CD14-positive monocyte (primary cell): ENCODE results near the gene HERC2. TPM values are rescaled to one million over a fixed set of nuclear protein-coding genes. Genes with fewer than 3 reads are reported as not detected.
A peak's percentile ranks its signal among the peaks of the same experiment; 100 is the strongest.

ENCODE experiments used
- DNase-seq, 3 donors: peaks; one replicate each; pipeline ENCODE4 v3.0.0-alpha.2; 2011 to 2022
- H2AFZ ChIP-seq: 2 replicates; pipeline ENCODE4 v1.6.0; 2012; ENCODE audit warnings: mild to moderate bottlenecking, low read depth, low read length, inconsistent platforms; ENCODE audit not compliant: insufficient read depth, poor library complexity, severe bottlenecking
- H3K27ac ChIP-seq, 2 donors: 1 replicate in 1 of 2; 2 replicates in 1 of 2; pipeline ENCODE4 v1.5.1; 2012 to 2013; ENCODE audit warnings: low read length in 2 of 2, control low read depth in 1 of 2, inconsistent platforms in 1 of 2, low read depth in 1 of 2, mild to moderate bottlenecking in 1 of 2
- H3K27me3 ChIP-seq, 2 donors: one replicate each; pipeline versions ENCODE4 v1.6.0 to v1.6.1; 2011 to 2013; ENCODE audit warnings: low read length in 2 of 2; ENCODE audit not compliant: control insufficient read depth in 2 of 2, insufficient read depth in 2 of 2
- H3K36me3 ChIP-seq, 2 donors: replicated peaks in 1 of 2; 1 replicate in 1 of 2; 2 replicates in 1 of 2; pipeline versions ENCODE4 v1.5.1 to v1.6.1; 2012 to 2013; ENCODE audit warnings: low read length in 2 of 2, control low read depth in 1 of 2, inconsistent platforms in 1 of 2, mild to moderate bottlenecking in 1 of 2; ENCODE audit not compliant: insufficient read depth in 2 of 2, control insufficient read depth in 1 of 2
- H3K4me1 ChIP-seq, 2 donors: 1 replicate in 1 of 2; 2 replicates in 1 of 2; pipeline versions ENCODE4 v1.5.1 to v1.6.1; 2012 to 2013; ENCODE audit warnings: low read length in 2 of 2, control low read depth in 1 of 2, inconsistent platforms in 1 of 2, mild to moderate bottlenecking in 1 of 2, moderate library complexity in 1 of 2; ENCODE audit not compliant: insufficient read depth in 2 of 2, control insufficient read depth in 1 of 2
- H3K4me2 ChIP-seq: replicated peaks from 2 replicates; pipeline ENCODE3; 2012; ENCODE audit warnings: low read length, moderate library complexity, mild to moderate bottlenecking; ENCODE audit not compliant: poor library complexity, severe bottlenecking; ENCODE audit errors: extremely low read depth
- H3K4me3 ChIP-seq, 3 experiments: fragments of 200-600 bp in 1 of 3; sonication (generic) in 1 of 3; replicated peaks in 1 of 3; 1 replicate in 2 of 3; 2 replicates in 1 of 3; pipeline ENCODE4 v1.5.1; 2011 to 2013; ENCODE audit warnings: low read length in 3 of 3, mild to moderate bottlenecking in 3 of 3, control low read depth in 2 of 3, low read depth in 2 of 3, inconsistent platforms in 1 of 3, moderate library complexity in 1 of 3
- H3K79me2 ChIP-seq: 2 replicates; pipeline ENCODE4 v1.6.0; 2012; ENCODE audit warnings: mild to moderate bottlenecking, control low read depth, inconsistent platforms, low read length, moderate library complexity; ENCODE audit not compliant: insufficient read depth
- H3K9ac ChIP-seq: 2 replicates; pipeline ENCODE4 v1.6.0; 2017; ENCODE audit warnings: low read length, mild to moderate bottlenecking; ENCODE audit not compliant: insufficient read depth, poor library complexity, severe bottlenecking
- H3K9me3 ChIP-seq, 2 donors: replicated peaks in 1 of 2; 1 replicate in 1 of 2; 2 replicates in 1 of 2; pipeline versions ENCODE4 v1.5.1 to v1.6.1; 2012 to 2013; ENCODE audit warnings: low read length in 2 of 2, control low read depth in 1 of 2; ENCODE audit not compliant: control insufficient read depth in 1 of 2, insufficient read depth in 1 of 2
- H4K20me1 ChIP-seq: 2 replicates; pipeline ENCODE4 v1.6.0; 2012; ENCODE audit warnings: mild to moderate bottlenecking, low read length, control low read depth, moderate library complexity; ENCODE audit not compliant: insufficient read depth
- H3K27ac Mint-ChIP-seq, 7 donors: one replicate each; pipeline ENCODE4 v1.8.0; 2020; ENCODE audit warnings: mild to moderate bottlenecking in 7 of 7, mixed read lengths in 7 of 7, moderate library complexity in 6 of 7, inconsistent platforms in 2 of 7
- H3K27me3 Mint-ChIP-seq, 3 donors: one replicate each; pipeline ENCODE4 v1.8.0; 2021 to 2022; ENCODE audit warnings: low read depth in 3 of 3, mild to moderate bottlenecking in 3 of 3, mixed read lengths in 3 of 3, moderate library complexity in 3 of 3, inconsistent platforms in 1 of 3
- H3K36me3 Mint-ChIP-seq, 2 donors: one replicate each; pipeline ENCODE4 v1.8.0; 2020; ENCODE audit warnings: mixed read lengths in 2 of 2, inconsistent platforms in 1 of 2, mild to moderate bottlenecking in 1 of 2
- H3K4me1 Mint-ChIP-seq: one replicate; pipeline ENCODE4 v1.8.0; 2020; ENCODE audit warnings: mild to moderate bottlenecking, mixed read lengths
- H3K4me3 Mint-ChIP-seq, 2 donors: one replicate each; pipeline ENCODE4 v1.8.0; 2020; ENCODE audit warnings: mild to moderate bottlenecking in 2 of 2, mixed read lengths in 2 of 2, moderate library complexity in 1 of 2
- H3K9me3 Mint-ChIP-seq, 7 donors: one replicate each; pipeline ENCODE4 v1.8.0; 2020 to 2022; ENCODE audit warnings: mixed read lengths in 7 of 7, mild to moderate bottlenecking in 6 of 7, moderate library complexity in 6 of 7, inconsistent platforms in 2 of 7
- WGBS: methylation state at CpG from one replicate; pipeline ENCODE4 v1.1.5; 2013; ENCODE audit warnings: missing lambda C conversion rate; ENCODE audit not compliant: insufficient coverage; 5-methylcytosine and 5-hydroxymethylcytosine counted together
- intact Hi-C, 2 donors: fragments of 100-400 bp; cut with micrococcal nuclease; formaldehyde crosslinking; loops; one replicate each; pipeline versions ENCODE4 v1.15.0 to v1.15.1; 2023
- polyA plus RNA-seq, 3 donors: library from polyadenylated mRNA; depleted of rRNA in 1 of 3; unstranded in 2 of 3; stranded (reverse) in 1 of 3; fragments of 300-500 nt in 2 of 3; fragments of >200 nt in 1 of 3; fragmentation: Illumina TruSeq in 2 of 3; gene quantifications; 1 replicate in 2 of 3; 2 replicates in 1 of 3; pipeline ENCODE4 v1.2.3, GENCODE V29; 2012 to 2021
- TF ChIP-seq, protein P1 (sequence below): fragments of 200-600 bp; IDR thresholded peaks from one replicate; pipeline ENCODE4 v1.8.0; 2022; ENCODE audit warnings: antibody characterized with exemption, mild to moderate bottlenecking

Gene HERC2
- polyA plus RNA-seq, 3 donors: 3.1 to 9.0 (median 4.7) TPM

DNA sequence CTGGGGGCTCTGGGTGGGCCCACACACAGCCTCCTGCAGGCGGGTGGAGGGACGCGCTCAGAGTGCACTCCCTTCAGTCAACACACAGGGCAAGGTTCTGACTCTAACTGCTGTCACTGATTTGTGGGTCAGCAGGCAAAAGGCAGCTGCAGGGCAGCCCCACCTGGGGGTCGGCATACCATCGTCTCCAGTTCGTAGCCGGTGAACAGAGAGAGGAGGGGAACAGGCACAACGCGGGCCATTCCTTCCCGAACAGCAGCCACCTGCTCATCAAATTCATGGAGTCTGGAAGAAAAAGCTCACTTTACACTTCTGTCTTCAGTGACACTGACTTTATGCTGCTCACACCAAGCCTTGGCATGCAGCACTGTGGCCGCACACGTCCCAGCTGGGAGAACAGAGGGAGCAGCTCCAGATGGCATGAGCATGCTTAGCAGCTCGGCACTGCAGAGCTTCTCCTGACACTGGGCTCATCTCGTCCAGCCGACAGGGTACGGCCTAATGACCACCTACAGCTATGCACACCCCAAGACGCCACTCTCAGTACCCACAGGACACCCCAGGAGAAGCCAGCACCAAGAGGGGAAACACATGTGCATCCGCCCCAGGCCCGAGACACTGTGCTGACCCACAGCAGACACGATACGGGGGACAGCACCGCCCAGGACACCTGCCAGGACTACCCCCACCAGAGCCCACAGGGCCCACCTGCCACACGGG is 208.4 kb downstream of the HERC2 start:
- peak overlapping the region in 1 of 7 donors; percentile 26 for H3K27ac Mint-ChIP-seq
- Histone ChIP-seq H3K4me1 (no peaks in the 10 kb centered on the region), H2AFZ (no peak overlapping the region), H4K20me1 (no peaks in the 10 kb centered on the region), H3K9me3 (no peaks in the 10 kb centered on the region), H3K4me2 (no peak overlapping the region), H3K9ac (no peak overlapping the region), H3K4me3 (no peak overlapping the region), H3K36me3 (peaks cover 40 to 61% of the 10 kb centered on the region in 2 donors), H3K79me2 (no peaks in the 10 kb centered on the region), H3K27ac (no peak overlapping the region), H3K27me3 (peaks cover 0 to 4% of the 10 kb centered on the region in 2 donors)
- peaks cover 0 to 3% (median 0%) of the 10 kb centered on the region in 7 donors for H3K9me3 Mint-ChIP-seq
- TF ChIP-seq, protein P1, sequence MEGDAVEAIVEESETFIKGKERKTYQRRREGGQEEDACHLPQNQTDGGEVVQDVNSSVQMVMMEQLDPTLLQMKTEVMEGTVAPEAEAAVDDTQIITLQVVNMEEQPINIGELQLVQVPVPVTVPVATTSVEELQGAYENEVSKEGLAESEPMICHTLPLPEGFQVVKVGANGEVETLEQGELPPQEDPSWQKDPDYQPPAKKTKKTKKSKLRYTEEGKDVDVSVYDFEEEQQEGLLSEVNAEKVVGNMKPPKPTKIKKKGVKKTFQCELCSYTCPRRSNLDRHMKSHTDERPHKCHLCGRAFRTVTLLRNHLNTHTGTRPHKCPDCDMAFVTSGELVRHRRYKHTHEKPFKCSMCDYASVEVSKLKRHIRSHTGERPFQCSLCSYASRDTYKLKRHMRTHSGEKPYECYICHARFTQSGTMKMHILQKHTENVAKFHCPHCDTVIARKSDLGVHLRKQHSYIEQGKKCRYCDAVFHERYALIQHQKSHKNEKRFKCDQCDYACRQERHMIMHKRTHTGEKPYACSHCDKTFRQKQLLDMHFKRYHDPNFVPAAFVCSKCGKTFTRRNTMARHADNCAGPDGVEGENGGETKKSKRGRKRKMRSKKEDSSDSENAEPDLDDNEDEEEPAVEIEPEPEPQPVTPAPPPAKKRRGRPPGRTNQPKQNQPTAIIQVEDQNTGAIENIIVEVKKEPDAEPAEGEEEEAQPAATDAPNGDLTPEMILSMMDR: no peak
- no peak overlapping the region for H3K4me3 Mint-ChIP-seq
- 97% methylated on average over 14 of the region's 23 CpGs for WGBS
- H3K27me3 Mint-ChIP-seq: peaks cover 8 to 12% (median 10%) of the 10 kb centered on the region in 3 donors
- peaks cover 50 to 69% of the 10 kb centered on the region in 2 donors for H3K36me3 Mint-ChIP-seq
- DNase-seq: no peak
- no peaks in the 10 kb centered on the region for H3K4me1 Mint-ChIP-seq
- intact Hi-C loops: no loop called here

DNA sequence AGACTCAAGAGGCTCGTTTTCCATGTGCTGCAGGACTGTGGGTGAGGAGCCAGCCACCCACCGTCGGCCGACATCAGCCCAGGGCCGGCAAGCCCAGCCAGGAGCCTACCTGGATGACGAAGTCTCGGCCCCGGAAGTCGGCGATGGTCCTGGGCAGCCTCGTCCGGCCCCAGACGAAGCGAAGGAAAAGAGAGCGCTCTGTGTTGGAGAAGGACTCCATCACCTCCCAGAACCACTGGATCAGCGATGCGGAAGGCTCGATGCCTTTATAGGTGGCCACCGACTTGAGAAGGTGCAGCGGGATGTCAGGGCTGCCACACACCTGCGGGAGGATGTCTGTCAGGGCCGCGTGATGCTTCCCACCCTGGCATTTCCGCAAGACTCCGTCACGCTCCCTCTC is 209.0 kb downstream of the HERC2 start:
- no peak overlapping the region for H2AFZ ChIP-seq
- no peaks in the 10 kb centered on the region for H3K9me3 ChIP-seq
- H3K4me2 ChIP-seq: no peak overlapping the region
- no peak overlapping the region for H3K4me3 ChIP-seq
- H3K9ac ChIP-seq: no peak overlapping the region
- TF ChIP-seq, protein P1: no peak
- Mint-ChIP-seq H3K36me3 (peaks cover 46 to 67% of the 10 kb centered on the region in 2 donors), H3K27me3 (peaks cover 12 to 17% (median 16%) of the 10 kb centered on the region in 3 donors), H3K27ac (peak overlapping the region in 1 of 7 donors; percentile 8), H3K9me3 (peaks cover 0 to 8% (median 0%) of the 10 kb centered on the region in 7 donors), H3K4me1 (no peaks in the 10 kb centered on the region), H3K4me3 (no peak overlapping the region)
- no peaks in the 10 kb centered on the region for H3K4me1 ChIP-seq
- peaks cover 40 to 60% of the 10 kb centered on the region in 2 donors for H3K36me3 ChIP-seq
- WGBS: 95% methylated on average over 14 of the region's 26 CpGs
- H3K27ac ChIP-seq: no peak overlapping the region
- intact Hi-C loops: no loop called here
- H3K79me2 ChIP-seq: no peaks in the 10 kb centered on the region
- DNase-seq: no peak
- H3K27me3 ChIP-seq: peaks cover 2 to 8% of the 10 kb centered on the region in 2 donors
- no peaks in the 10 kb centered on the region for H4K20me1 ChIP-seq
